WTC11 (cell line): ENCODE results near the gene CSK. TPM values are rescaled to one million over a fixed set of nuclear protein-coding genes. Genes with fewer than 3 reads are reported as not detected.

ENCODE experiments used
- ATAC-seq: fragments of 200-7000 bp; cut with Tn5 transposase; 2 replicates; pipeline ENCODE4 v1.10.0; 2021; ENCODE audit warnings: mild to moderate bottlenecking, moderate library complexity
- CTCF ChIA-PET: fragments of 300-600 bp; sonication (Branson Sonifier 250); formaldehyde crosslinking; loops from one replicate; lab custom pipeline; 2021; ENCODE audit warnings: antibody characterized with exemption; lab: Charles Lee
- POLR2A ChIA-PET: fragments of 350-600 bp; sonication (Branson Sonifier 250); formaldehyde crosslinking; loops from one replicate; lab custom pipeline; 2021; ENCODE audit warnings: antibody characterized with exemption; lab: Charles Lee
- DNase-seq: peaks from one replicate; pipeline ENCODE4 v3.0.0; 2021; ENCODE audit warnings: low spot score
- H3K27ac Mint-ChIP-seq: 2 replicates; pipeline ENCODE4 v1.8.0; 2021; ENCODE audit warnings: mixed read lengths
- H3K27me3 Mint-ChIP-seq: 2 replicates; pipeline ENCODE4 v1.8.0; 2021; ENCODE audit warnings: low read depth, mild to moderate bottlenecking, moderate library complexity, mixed read lengths
- H3K36me3 Mint-ChIP-seq: 2 replicates; pipeline ENCODE4 v1.8.0; 2021; ENCODE audit warnings: mixed read lengths
- H3K4me1 Mint-ChIP-seq: 2 replicates; pipeline ENCODE4 v1.8.0; 2022; ENCODE audit warnings: mixed read lengths
- H3K4me3 Mint-ChIP-seq: 2 replicates; pipeline ENCODE4 v1.8.0; 2021; ENCODE audit warnings: mild to moderate bottlenecking, moderate library complexity, mixed read lengths
- H3K9me3 Mint-ChIP-seq: 2 replicates; pipeline ENCODE4 v1.8.0; 2021; ENCODE audit warnings: mixed read lengths
- ARID4B ChIP-seq: sonication (generic); formaldehyde crosslinking; IDR thresholded peaks from 2 replicates; pipeline ENCODE4 v1.8.0; 2023; ENCODE audit warnings: missing genetic modification reagents, mild to moderate bottlenecking, borderline replicate concordance
- ATF3 ChIP-seq: sonication (generic); formaldehyde crosslinking; conservative IDR thresholded peaks from 2 replicates; pipeline ENCODE4 v1.8.1; 2022; ENCODE audit warnings: mild to moderate bottlenecking, missing genetic modification reagents
- CBFB ChIP-seq: sonication (generic); formaldehyde crosslinking; IDR thresholded peaks from 2 replicates; pipeline ENCODE4 v1.8.1; 2022; ENCODE audit warnings: mild to moderate bottlenecking, low read depth, missing genetic modification reagents
- E2F4 ChIP-seq: sonication (generic); formaldehyde crosslinking; IDR thresholded peaks from 2 replicates; pipeline ENCODE4 v1.8.1; 2022; ENCODE audit warnings: low read depth, mild to moderate bottlenecking, moderate library complexity, missing genetic modification reagents, borderline replicate concordance
- FOXJ3 ChIP-seq: sonication (generic); formaldehyde crosslinking; IDR thresholded peaks from 2 replicates; pipeline ENCODE4 v1.9.0; 2021; ENCODE audit warnings: missing genetic modification reagents, mild to moderate bottlenecking, borderline replicate concordance
- FOXK1 ChIP-seq: sonication (generic); formaldehyde crosslinking; IDR thresholded peaks from 2 replicates; pipeline ENCODE4 v1.8.0; 2022; ENCODE audit warnings: mild to moderate bottlenecking, moderate library complexity, missing genetic modification reagents
- FOXP1 ChIP-seq: sonication (generic); formaldehyde crosslinking; IDR thresholded peaks from 2 replicates; pipeline ENCODE4 v1.8.0; 2022; ENCODE audit warnings: missing genetic modification reagents, mild to moderate bottlenecking, moderate library complexity, borderline replicate concordance
- JAZF1 ChIP-seq: fragments of 250-450 bp; sonication (Bioruptor Pico); IDR thresholded peaks from 2 replicates; pipeline ENCODE4 v1.9.0; 2021; ENCODE audit warnings: moderate library complexity, mild to moderate bottlenecking, inconsistent platforms
- KAT7 ChIP-seq: sonication (generic); formaldehyde crosslinking; IDR thresholded peaks from 2 replicates; pipeline ENCODE4 v1.8.1; 2023; ENCODE audit warnings: missing genetic modification reagents, mild to moderate bottlenecking, borderline replicate concordance
- MLX ChIP-seq: sonication (generic); formaldehyde crosslinking; IDR thresholded peaks from 2 replicates; pipeline ENCODE4 v1.8.1; 2023; ENCODE audit warnings: mild to moderate bottlenecking, missing genetic modification reagents, moderate library complexity
- NR2C2 ChIP-seq: sonication (generic); formaldehyde crosslinking; IDR thresholded peaks from 2 replicates; pipeline ENCODE4 v1.8.0; 2022; ENCODE audit warnings: mild to moderate bottlenecking, missing genetic modification reagents
- TP53 ChIP-seq: sonication (generic); formaldehyde crosslinking; IDR thresholded peaks from 2 replicates; pipeline ENCODE4 v1.8.1; 2023; ENCODE audit warnings: mild to moderate bottlenecking, missing genetic modification reagents
- ZMAT4 ChIP-seq: fragments of 250-450 bp; sonication (Bioruptor Pico); IDR thresholded peaks from 2 replicates; pipeline ENCODE4 v1.9.0; 2021; ENCODE audit warnings: mild to moderate bottlenecking
- total RNA-seq: library from RNA; stranded (reverse); gene quantifications from 3 replicates; pipeline ENCODE4 v1.2.3, GENCODE V29; 2021
- TF ChIP-seq, protein P1 (sequence below): fragments of 250-450 bp; sonication (Bioruptor Pico); IDR thresholded peaks from 2 replicates; pipeline ENCODE4 v2.1.2; 2022; ENCODE audit warnings: mild to moderate bottlenecking, moderate library complexity
- TF ChIP-seq, protein P2 (sequence below): fragments of 250-450 bp; sonication (Bioruptor Pico); IDR thresholded peaks from 2 replicates; pipeline ENCODE4 v1.9.0; 2021; ENCODE audit warnings: mild to moderate bottlenecking, borderline replicate concordance
- TF ChIP-seq, protein P3 (sequence below): sonication (generic); formaldehyde crosslinking; IDR thresholded peaks from 2 replicates; pipeline ENCODE4 v1.8.0; 2022; ENCODE audit warnings: mild to moderate bottlenecking, missing genetic modification reagents

CSK gene
- total RNA-seq, 1 experiment from 2014 or later = 55.1 TPM

DNA sequence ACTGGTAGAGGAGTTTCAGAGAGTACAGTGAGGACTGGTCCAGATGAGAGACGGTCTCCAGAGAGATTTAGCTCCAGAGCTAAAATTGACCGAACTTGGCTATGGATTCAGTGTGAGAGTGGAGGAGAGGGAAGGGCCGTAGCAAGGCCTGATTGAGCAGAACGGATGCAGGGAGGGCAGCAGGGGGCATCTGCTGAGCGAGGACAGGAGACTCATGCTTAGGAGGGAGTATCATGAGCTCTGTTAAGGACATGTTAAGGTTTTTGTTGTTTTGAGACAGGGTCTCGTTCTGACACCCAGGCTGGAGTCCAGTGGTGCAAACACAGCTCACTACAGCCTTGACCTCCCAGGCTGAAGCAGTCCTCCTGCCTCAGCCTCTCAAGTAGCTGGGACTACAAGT, 23.1 kb downstream of the CSK start (continued):
- TF ChIP-seq E2F4 (CRISPR knock-in tag) (no peak), TP53 (CRISPR knock-in tag) (no peak), KAT7 (CRISPR knock-in tag) (no peak)

DNA sequence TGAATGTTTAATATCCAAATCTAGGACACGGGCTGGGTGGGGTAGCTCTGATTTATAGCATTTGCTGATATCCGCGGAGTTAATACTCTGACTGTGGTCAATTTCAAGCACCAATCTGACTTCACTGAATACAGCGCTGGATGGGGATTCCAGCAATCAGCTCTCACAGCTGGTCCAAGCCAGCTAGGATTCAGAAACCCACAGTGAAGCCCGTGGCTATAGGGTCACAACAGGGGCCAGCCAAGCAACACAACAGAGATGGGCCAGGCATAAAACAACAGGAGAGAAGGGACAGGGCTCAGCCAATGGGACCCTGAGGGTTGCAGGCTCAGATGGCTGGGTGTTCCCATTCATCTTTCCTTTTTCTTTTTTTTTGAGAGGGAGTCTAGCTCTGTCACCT, 25.4 kb downstream of the CSK start:
- TF ChIP-seq CBFB (CRISPR knock-in tag) = no peak
- TF ChIP-seq FOXJ3 (CRISPR knock-in tag) = no peak
- no peak for TF ChIP-seq ATF3 (CRISPR knock-in tag)
- no peak for TF ChIP-seq MLX
- TF ChIP-seq ZMAT4 (CRISPR knock-in tag) = no peak
- no peaks in the 10 kb centered on the region for H3K27me3 Mint-ChIP-seq
- peaks cover under 1% of the 10 kb centered on the region; the same call in 1 of the 2 replicates for H3K36me3 Mint-ChIP-seq
- no peak overlapping the region for H3K27ac Mint-ChIP-seq
- ChIA-PET CTCF (interaction anchor here (0.7 to 5.0 kb wide), 8 partner anchors 14 to 172 kb away, joined by 3 to 40 read pairs (median 9); partner anchors contain the start of genes CPLX3 and CSK), POLR2A (interaction anchor here (0.6 to 1.3 kb wide), 2 partner anchors 20 to 229 kb away, joined by 3 read pairs; no protein-coding TSS in a partner anchor)
- no peak overlapping the region for H3K4me3 Mint-ChIP-seq
- no peak for ATAC-seq
- H3K4me1 Mint-ChIP-seq = peaks cover 6% of the 10 kb centered on the region
- no peaks in the 10 kb centered on the region for H3K9me3 Mint-ChIP-seq
- DNase-seq = no peak

DNA sequence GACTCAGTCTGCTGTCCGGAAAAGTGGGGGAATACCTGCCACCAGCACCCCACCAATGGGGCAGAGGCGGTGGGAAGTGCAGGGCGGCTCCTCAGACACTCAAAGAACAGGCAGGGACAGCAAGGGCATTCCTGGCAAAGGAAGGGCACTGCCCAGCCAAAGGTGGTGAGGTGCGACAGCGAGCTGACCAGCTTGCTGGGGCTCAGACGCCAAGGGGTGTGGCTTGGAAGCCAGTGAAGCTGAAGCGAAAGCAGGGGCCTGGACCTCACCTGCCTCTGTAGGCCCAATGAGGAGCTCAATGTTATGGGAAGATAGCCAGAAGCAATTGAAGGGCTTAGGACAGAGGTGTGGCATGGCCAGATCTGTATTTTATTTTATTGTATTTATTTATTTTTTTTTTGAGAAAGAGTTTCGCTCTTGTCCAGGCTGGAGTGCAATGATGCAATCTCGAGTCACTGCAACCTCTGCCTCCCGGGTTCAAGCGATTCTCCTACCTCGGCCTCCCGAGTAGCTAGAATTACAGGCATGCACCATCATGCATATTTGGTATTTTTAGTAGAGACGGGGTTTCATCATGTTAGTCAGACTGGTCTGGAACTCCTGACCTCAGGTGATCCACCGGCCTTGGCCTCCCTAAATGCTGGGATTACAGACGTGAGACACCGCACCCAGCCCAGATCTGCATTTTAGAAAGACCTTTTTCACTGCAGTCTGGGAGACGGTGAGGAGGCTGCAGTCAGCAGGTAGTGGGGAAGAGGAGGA, 26.4 kb downstream of the CSK start:
- CTCF ChIA-PET = interaction anchor here (0.7 to 5.0 kb wide), 16 partner anchors 8 to 412 kb away, joined by 3 to 40 read pairs (median 7); partner anchors contain the start of genes CPLX3 and CSK
- H3K4me3 Mint-ChIP-seq = no peak overlapping the region
- peaks cover 6% of the 10 kb centered on the region for H3K4me1 Mint-ChIP-seq
- DNase-seq (no peak), ATAC-seq (no peak; the same call in 1 of the 2 replicates)
- POLR2A ChIA-PET = interaction anchor here (0.6 to 1.3 kb wide), 2 partner anchors 21 to 122 kb away, joined by 3 read pairs; no protein-coding TSS in a partner anchor
- no peaks in the 10 kb centered on the region for H3K27me3 Mint-ChIP-seq
- no peak overlapping the region for H3K27ac Mint-ChIP-seq
- H3K9me3 Mint-ChIP-seq = no peaks in the 10 kb centered on the region
- no peaks in the 10 kb centered on the region; the same call in 1 of the 2 replicates for H3K36me3 Mint-ChIP-seq
- TF ChIP-seq NR2C2 (CRISPR knock-in tag) (no peak), ARID4B (CRISPR knock-in tag) (no peak), JAZF1 (no peak), FOXP1 (CRISPR knock-in tag) (no peak), TP53 (CRISPR knock-in tag) (no peak), FOXK1 (CRISPR knock-in tag) (no peak)
- TF ChIP-seq, protein P1, sequence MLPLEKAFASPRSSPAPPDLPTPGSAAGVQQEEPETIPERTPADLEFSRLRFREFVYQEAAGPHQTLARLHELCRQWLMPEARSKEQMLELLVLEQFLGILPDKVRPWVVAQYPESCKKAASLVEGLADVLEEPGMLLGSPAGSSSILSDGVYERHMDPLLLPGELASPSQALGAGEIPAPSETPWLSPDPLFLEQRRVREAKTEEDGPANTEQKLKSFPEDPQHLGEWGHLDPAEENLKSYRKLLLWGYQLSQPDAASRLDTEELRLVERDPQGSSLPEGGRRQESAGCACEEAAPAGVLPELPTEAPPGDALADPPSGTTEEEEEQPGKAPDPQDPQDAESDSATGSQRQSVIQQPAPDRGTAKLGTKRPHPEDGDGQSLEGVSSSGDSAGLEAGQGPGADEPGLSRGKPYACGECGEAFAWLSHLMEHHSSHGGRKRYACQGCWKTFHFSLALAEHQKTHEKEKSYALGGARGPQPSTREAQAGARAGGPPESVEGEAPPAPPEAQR (CRISPR knock-in tag) = no peak
- TF ChIP-seq, protein P2, sequence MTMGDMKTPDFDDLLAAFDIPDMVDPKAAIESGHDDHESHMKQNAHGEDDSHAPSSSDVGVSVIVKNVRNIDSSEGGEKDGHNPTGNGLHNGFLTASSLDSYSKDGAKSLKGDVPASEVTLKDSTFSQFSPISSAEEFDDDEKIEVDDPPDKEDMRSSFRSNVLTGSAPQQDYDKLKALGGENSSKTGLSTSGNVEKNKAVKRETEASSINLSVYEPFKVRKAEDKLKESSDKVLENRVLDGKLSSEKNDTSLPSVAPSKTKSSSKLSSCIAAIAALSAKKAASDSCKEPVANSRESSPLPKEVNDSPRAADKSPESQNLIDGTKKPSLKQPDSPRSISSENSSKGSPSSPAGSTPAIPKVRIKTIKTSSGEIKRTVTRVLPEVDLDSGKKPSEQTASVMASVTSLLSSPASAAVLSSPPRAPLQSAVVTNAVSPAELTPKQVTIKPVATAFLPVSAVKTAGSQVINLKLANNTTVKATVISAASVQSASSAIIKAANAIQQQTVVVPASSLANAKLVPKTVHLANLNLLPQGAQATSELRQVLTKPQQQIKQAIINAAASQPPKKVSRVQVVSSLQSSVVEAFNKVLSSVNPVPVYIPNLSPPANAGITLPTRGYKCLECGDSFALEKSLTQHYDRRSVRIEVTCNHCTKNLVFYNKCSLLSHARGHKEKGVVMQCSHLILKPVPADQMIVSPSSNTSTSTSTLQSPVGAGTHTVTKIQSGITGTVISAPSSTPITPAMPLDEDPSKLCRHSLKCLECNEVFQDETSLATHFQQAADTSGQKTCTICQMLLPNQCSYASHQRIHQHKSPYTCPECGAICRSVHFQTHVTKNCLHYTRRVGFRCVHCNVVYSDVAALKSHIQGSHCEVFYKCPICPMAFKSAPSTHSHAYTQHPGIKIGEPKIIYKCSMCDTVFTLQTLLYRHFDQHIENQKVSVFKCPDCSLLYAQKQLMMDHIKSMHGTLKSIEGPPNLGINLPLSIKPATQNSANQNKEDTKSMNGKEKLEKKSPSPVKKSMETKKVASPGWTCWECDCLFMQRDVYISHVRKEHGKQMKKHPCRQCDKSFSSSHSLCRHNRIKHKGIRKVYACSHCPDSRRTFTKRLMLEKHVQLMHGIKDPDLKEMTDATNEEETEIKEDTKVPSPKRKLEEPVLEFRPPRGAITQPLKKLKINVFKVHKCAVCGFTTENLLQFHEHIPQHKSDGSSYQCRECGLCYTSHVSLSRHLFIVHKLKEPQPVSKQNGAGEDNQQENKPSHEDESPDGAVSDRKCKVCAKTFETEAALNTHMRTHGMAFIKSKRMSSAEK = no peak
- TF ChIP-seq, protein P3, sequence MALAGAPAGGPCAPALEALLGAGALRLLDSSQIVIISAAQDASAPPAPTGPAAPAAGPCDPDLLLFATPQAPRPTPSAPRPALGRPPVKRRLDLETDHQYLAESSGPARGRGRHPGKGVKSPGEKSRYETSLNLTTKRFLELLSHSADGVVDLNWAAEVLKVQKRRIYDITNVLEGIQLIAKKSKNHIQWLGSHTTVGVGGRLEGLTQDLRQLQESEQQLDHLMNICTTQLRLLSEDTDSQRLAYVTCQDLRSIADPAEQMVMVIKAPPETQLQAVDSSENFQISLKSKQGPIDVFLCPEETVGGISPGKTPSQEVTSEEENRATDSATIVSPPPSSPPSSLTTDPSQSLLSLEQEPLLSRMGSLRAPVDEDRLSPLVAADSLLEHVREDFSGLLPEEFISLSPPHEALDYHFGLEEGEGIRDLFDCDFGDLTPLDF (CRISPR knock-in tag) = no peak
